Measurements from ENCODE around the gene RNF141. TPM values are rescaled to one million over a fixed set of nuclear protein-coding genes. Genes with fewer than 3 reads are reported as not detected.
A peak's percentile ranks its signal among the peaks of the same experiment; 100 is the strongest.

Gene RNF141
- total and polyA plus RNA-seq, 2 experiments from 2014 or later: 35.9 to 46.9 TPM

GRCh38 chr11:10529279-10529678 lies 11.7 kb downstream of the RNF141 start:
- H3F3A ChIP-seq (ENCODE audit: insufficient read depth): peaks cover 37% of the 10 kb centered on the region
- peaks cover 43% of the 10 kb centered on the region; the same call in 1 of the 2 replicates for H3K36me3 ChIP-seq (ENCODE audit: low read depth)

GRCh38 chr11:10528121-10528520 lies 12.9 kb downstream of the RNF141 start:
- Histone ChIP-seq H3K36me3 (ENCODE audit: low read depth) (peaks cover 43% of the 10 kb centered on the region; the same call in 1 of the 2 replicates), H3K9me3 (ENCODE audit: low read depth) (no peaks in the 10 kb centered on the region), H3F3A (ENCODE audit: insufficient read depth) (peaks cover 37% of the 10 kb centered on the region), H4K20me1 (ENCODE audit: insufficient read depth) (no peaks in the 10 kb centered on the region), H3K9me2 (ENCODE audit: insufficient read depth) (no peaks in the 10 kb centered on the region), H3K4me1 (ENCODE audit: insufficient read depth) (peaks cover 42% of the 10 kb centered on the region), H3K27ac (peak overlapping the region; percentile 40), H3K4me2 (ENCODE audit: unreplicated experiment) (peak overlapping the region; percentile 34), H2AFZ (no peak overlapping the region), H3K9ac (no peak overlapping the region), H3K4me3 (no peak overlapping the region), H3K27me3 (replicated peaks; ENCODE audit: insufficient read depth) (no peaks in the 10 kb centered on the region), H3K79me2 (ENCODE audit: insufficient read depth) (no peaks in the 10 kb centered on the region)
- DNase-seq: no peak
- in situ Hi-C loops (cut with MboI): loop anchor here (10.0 kb wide), 1 partner anchor 207 kb away; no protein-coding TSS in a partner anchor
- TF ChIP-seq EZH2 (IDR thresholded peaks at IDR 0.05; ENCODE audit: insufficient read depth, poor library complexity, severe bottlenecking) (no peak), EZH2phosphoT487 (IDR thresholded peaks at IDR 0.05; ENCODE audit: insufficient read depth, low read depth) (no peak)

More at GRCh38 chr11:10529279-10529678, 11.7 kb downstream of the RNF141 start:
- no peaks in the 10 kb centered on the region for H4K20me1 ChIP-seq (ENCODE audit: insufficient read depth)
- peak overlapping the region; percentile 40 for H3K27ac ChIP-seq
- DNase-seq: peak; percentile 53
- H3K9me2 ChIP-seq (ENCODE audit: insufficient read depth): no peaks in the 10 kb centered on the region
- WGBS, 2 experiments (ENCODE audit: low coverage in 1 of 2, low lambda C conversion rate in 2 of 2, missing lambda C conversion rate in 2 of 2): 87% methylated on average over 2 of the region's 2 CpGs
- no peak overlapping the region for H3K9ac ChIP-seq
- in situ Hi-C loops (cut with MboI): loop anchor here (10.0 kb wide), 1 partner anchor 206 kb away; no protein-coding TSS in a partner anchor
- H3K4me3 ChIP-seq: no peak overlapping the region
- H3K4me2 ChIP-seq (ENCODE audit: unreplicated experiment): peak overlapping the region; percentile 34
- 0 out of 2 replicates have a peak, but pooled peaks cover under 1% of the 10 kb centered on the region for H3K79me2 ChIP-seq (ENCODE audit: insufficient read depth)
- H3K27me3 ChIP-seq (replicated peaks; ENCODE audit: insufficient read depth): no peaks in the 10 kb centered on the region
- no peaks in the 10 kb centered on the region for H3K9me3 ChIP-seq (ENCODE audit: low read depth)
- H3K4me1 ChIP-seq (ENCODE audit: insufficient read depth): peaks cover 42% of the 10 kb centered on the region
- no peak for TF ChIP-seq EZH2 (IDR thresholded peaks at IDR 0.05; ENCODE audit: insufficient read depth, poor library complexity, severe bottlenecking)
- no peak for TF ChIP-seq EZH2phosphoT487 (IDR thresholded peaks at IDR 0.05; ENCODE audit: insufficient read depth, low read depth)
- no peak overlapping the region for H2AFZ ChIP-seq

- WGBS, 2 experiments (ENCODE audit: low coverage in 1 of 2, low lambda C conversion rate in 2 of 2, missing lambda C conversion rate in 2 of 2): 81 to 84% methylated on average over 6 of the region's 6 CpGs
- TF ChIP-seq EZH2 (IDR thresholded peaks at IDR 0.05; ENCODE audit: insufficient read depth, poor library complexity, severe bottlenecking): no peak
- no peak for TF ChIP-seq EZH2phosphoT487 (IDR thresholded peaks at IDR 0.05; ENCODE audit: insufficient read depth, low read depth)
- peak overlapping the region; percentile 36 for H3K4me2 ChIP-seq (ENCODE audit: unreplicated experiment)
- peak; percentile 44 for DNase-seq
- H2AFZ ChIP-seq: no peak overlapping the region
- H3F3A ChIP-seq (ENCODE audit: insufficient read depth): peaks cover 37% of the 10 kb centered on the region
- peaks cover 42% of the 10 kb centered on the region for H3K4me1 ChIP-seq (ENCODE audit: insufficient read depth)
- H3K9ac ChIP-seq: no peak overlapping the region
- no peaks in the 10 kb centered on the region for H3K9me2 ChIP-seq (ENCODE audit: insufficient read depth)
- no peaks in the 10 kb centered on the region for H3K79me2 ChIP-seq (ENCODE audit: insufficient read depth)
- 0 out of 2 replicates have a peak overlapping the region, but pooled peaks have one; percentile 22 for H3K27ac ChIP-seq
- in situ Hi-C loops (cut with MboI): loop anchor here (10.0 kb wide), 1 partner anchor 208 kb away; no protein-coding TSS in a partner anchor
- H3K9me3 ChIP-seq (ENCODE audit: low read depth): no peaks in the 10 kb centered on the region
- H3K27me3 ChIP-seq (replicated peaks; ENCODE audit: insufficient read depth): no peaks in the 10 kb centered on the region
- no peaks in the 10 kb centered on the region for H4K20me1 ChIP-seq (ENCODE audit: insufficient read depth)
- peaks cover 35% of the 10 kb centered on the region; the same call in 1 of the 2 replicates for H3K36me3 ChIP-seq (ENCODE audit: low read depth)
- no peak overlapping the region for H3K4me3 ChIP-seq
These were observed 13.7 kb downstream of the RNF141 start for GRCh38 chr11:10526974-10527918.

- TF ChIP-seq EZH2phosphoT487 (IDR thresholded peaks at IDR 0.05; ENCODE audit: insufficient read depth, low read depth): no peak
- no peaks in the 10 kb centered on the region for H3K27me3 ChIP-seq (replicated peaks; ENCODE audit: insufficient read depth)
- no peak overlapping the region for H2AFZ ChIP-seq
- H3F3A ChIP-seq (ENCODE audit: insufficient read depth): peaks cover 28% of the 10 kb centered on the region
- H3K4me3 ChIP-seq: no peak overlapping the region
- H3K9me2 ChIP-seq (ENCODE audit: insufficient read depth): no peaks in the 10 kb centered on the region
- no peaks in the 10 kb centered on the region for H3K9me3 ChIP-seq (ENCODE audit: low read depth)
- H3K27ac ChIP-seq: no peak overlapping the region
- no peaks in the 10 kb centered on the region for H4K20me1 ChIP-seq (ENCODE audit: insufficient read depth)
- H3K36me3 ChIP-seq (ENCODE audit: low read depth): peaks cover 42% of the 10 kb centered on the region
- H3K4me2 ChIP-seq (ENCODE audit: unreplicated experiment): no peak overlapping the region
- 92 to 97% methylated on average over 1 of the region's 1 CpG for WGBS, 2 experiments (ENCODE audit: low coverage in 1 of 2, low lambda C conversion rate in 2 of 2, missing lambda C conversion rate in 2 of 2)
- DNase-seq: no peak
- H3K79me2 ChIP-seq (ENCODE audit: insufficient read depth): no peaks in the 10 kb centered on the region
- no peak overlapping the region for H3K9ac ChIP-seq
- H3K4me1 ChIP-seq (ENCODE audit: insufficient read depth): peaks cover 32% of the 10 kb centered on the region
- in situ Hi-C loops (cut with MboI): loop anchor here (10.0 kb wide), 1 partner anchor 210 kb away; no protein-coding TSS in a partner anchor
These were observed 16.5 kb downstream of the RNF141 start for GRCh38 chr11:10524471-10524870.

Measured in GM23248 (cell line).